Neural progenitor cell (in vitro differentiated cells): ENCODE measurements around the gene SMAD9. TPM values are rescaled to one million over a fixed set of nuclear protein-coding genes. Genes with fewer than 3 reads are reported as not detected.
A peak's percentile ranks its signal among the peaks of the same experiment; 100 is the strongest.

Source experiments
- DNase-seq: peaks from one replicate; pipeline ENCODE4 v3.0.0-alpha.2; 2016; ENCODE audit warnings: low spot score
- H2AFZ ChIP-seq: fragments of 200-600 bp; sonication (generic); replicated peaks from 2 replicates; pipeline ENCODE4 v1.6.1; 2016; ENCODE audit warnings: antibody characterized with exemption
- H3F3A ChIP-seq: fragments of 200-600 bp; sonication (generic); 2 replicates; pipeline ENCODE4 v1.6.1; 2016; ENCODE audit warnings: antibody characterized with exemption, low read depth
- H3K27ac ChIP-seq: fragments of 200-600 bp; sonication (generic); 2 replicates; pipeline ENCODE4 v1.5.1; 2016; ENCODE audit warnings: mild to moderate bottlenecking
- H3K27me3 ChIP-seq: fragments of 200-600 bp; sonication (generic); 2 replicates; pipeline ENCODE4 v1.6.1; 2016; ENCODE audit warnings: mild to moderate bottlenecking, moderate library complexity
- H3K36me3 ChIP-seq: fragments of 200-600 bp; sonication (generic); 2 replicates; pipeline ENCODE4 v1.5.1; 2016
- H3K4me1 ChIP-seq: fragments of 200-600 bp; sonication (generic); 2 replicates; pipeline ENCODE4 v1.6.1; 2016; ENCODE audit warnings: mixed run types
- H3K4me2 ChIP-seq: fragments of 200-600 bp; sonication (generic); 2 replicates; pipeline ENCODE4 v1.6.1; 2016
- H3K4me3 ChIP-seq: fragments of 200-600 bp; sonication (generic); 2 replicates; pipeline ENCODE4 v1.5.1; 2016
- H3K79me2 ChIP-seq: fragments of 200-600 bp; sonication (generic); 2 replicates; pipeline ENCODE4 v1.6.1; 2016; ENCODE audit warnings: low read depth
- H3K9ac ChIP-seq: fragments of 200-600 bp; sonication (generic); 2 replicates; pipeline ENCODE4 v1.6.1; 2016
- H3K9me3 ChIP-seq: fragments of 200-600 bp; sonication (generic); 2 replicates; pipeline ENCODE4 v1.5.1; 2016; ENCODE audit warnings: low read depth
- H4K20me1 ChIP-seq: fragments of 200-600 bp; sonication (generic); 2 replicates; pipeline ENCODE4 v1.6.1; 2016; ENCODE audit warnings: low read depth
- H3K27ac Mint-ChIP-seq: 3 replicates; pipeline ENCODE4 v1.8.0; 2021; ENCODE audit warnings: mixed read lengths
- H3K27me3 Mint-ChIP-seq: 2 replicates; pipeline ENCODE4 v1.8.0; 2022; ENCODE audit warnings: low read depth, mild to moderate bottlenecking, inconsistent platforms, moderate library complexity, mixed read lengths; ENCODE audit not compliant: insufficient read depth
- H3K36me3 Mint-ChIP-seq: 3 replicates; pipeline ENCODE4 v1.8.0; 2021; ENCODE audit warnings: mixed read lengths
- H3K4me1 Mint-ChIP-seq: 3 replicates; pipeline ENCODE4 v1.8.0; 2021; ENCODE audit warnings: mixed read lengths
- H3K4me3 Mint-ChIP-seq: 3 replicates; pipeline ENCODE4 v1.8.0; 2021; ENCODE audit warnings: mild to moderate bottlenecking, moderate library complexity, mixed read lengths
- H3K9me3 Mint-ChIP-seq: 3 replicates; pipeline ENCODE4 v1.8.0; 2020; ENCODE audit warnings: mixed read lengths
- EZH2 ChIP-seq: fragments of 200-600 bp; sonication (generic); IDR thresholded peaks from 2 replicates; pipeline ENCODE4 v1.6.1; 2017; ENCODE audit warnings: antibody characterized with exemption, mild to moderate bottlenecking, moderate library complexity
- EZH2phosphoT487 ChIP-seq: fragments of 200-600 bp; sonication (generic); IDR thresholded peaks from 2 replicates; pipeline ENCODE4 v1.6.1; 2017; ENCODE audit warnings: antibody characterized with exemption
- total RNA-seq: library from RNA; depleted of rRNA; stranded (reverse); fragments of >200 nt; gene quantifications from 2 replicates; pipeline ENCODE4 v1.2.3, GENCODE V29; 2015; ENCODE audit warnings: low replicate concordance
- TF ChIP-seq, protein P1 (sequence below): fragments of 200-600 bp; sonication (generic); IDR thresholded peaks from 2 replicates; pipeline ENCODE4 v1.5.1; 2017; ENCODE audit warnings: antibody characterized with exemption, mild to moderate bottlenecking

Gene SMAD9
- total RNA-seq, 1 donor from 2014 or later, result 1.6 TPM

DNA sequence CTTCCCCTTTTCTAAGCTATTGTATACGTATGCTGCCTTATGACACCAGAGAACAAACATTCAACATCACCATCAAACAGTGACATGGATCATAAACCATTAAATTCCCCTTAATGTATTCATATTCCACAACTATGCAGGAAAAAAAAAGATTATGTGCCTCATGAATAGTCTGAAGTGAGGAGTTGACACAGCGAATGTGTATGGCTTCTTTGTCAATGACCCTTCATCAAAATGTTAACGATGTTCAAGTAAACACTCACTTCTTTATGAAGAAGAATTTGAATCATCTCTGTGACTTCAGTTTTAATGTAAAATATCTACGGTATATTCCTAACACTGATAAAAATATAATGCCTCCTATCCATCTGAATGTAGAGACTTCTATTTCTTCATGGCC lies 44.6 kb downstream of the SMAD9 start:
- Mint-ChIP-seq H3K36me3 (peaks cover 5% of the 10 kb centered on the region), H3K4me3 (no peak overlapping the region), H3K27ac (no peak overlapping the region)

GRCh38 chr13:36872621-36873020 lies 47.4 kb downstream of the SMAD9 start:
- H3K79me2 ChIP-seq, result no peaks in the 10 kb centered on the region
- Mint-ChIP-seq H3K4me1 (no peaks in the 10 kb centered on the region), H3K27ac (no peak overlapping the region), H3K36me3 (peaks cover 8% of the 10 kb centered on the region), H3K4me3 (no peak overlapping the region), H3K27me3 (no peaks in the 10 kb centered on the region), H3K9me3 (no peaks in the 10 kb centered on the region)
- H3F3A ChIP-seq, result no peaks in the 10 kb centered on the region
- H3K36me3 ChIP-seq, result no peaks in the 10 kb centered on the region
- TF ChIP-seq, protein P1, sequence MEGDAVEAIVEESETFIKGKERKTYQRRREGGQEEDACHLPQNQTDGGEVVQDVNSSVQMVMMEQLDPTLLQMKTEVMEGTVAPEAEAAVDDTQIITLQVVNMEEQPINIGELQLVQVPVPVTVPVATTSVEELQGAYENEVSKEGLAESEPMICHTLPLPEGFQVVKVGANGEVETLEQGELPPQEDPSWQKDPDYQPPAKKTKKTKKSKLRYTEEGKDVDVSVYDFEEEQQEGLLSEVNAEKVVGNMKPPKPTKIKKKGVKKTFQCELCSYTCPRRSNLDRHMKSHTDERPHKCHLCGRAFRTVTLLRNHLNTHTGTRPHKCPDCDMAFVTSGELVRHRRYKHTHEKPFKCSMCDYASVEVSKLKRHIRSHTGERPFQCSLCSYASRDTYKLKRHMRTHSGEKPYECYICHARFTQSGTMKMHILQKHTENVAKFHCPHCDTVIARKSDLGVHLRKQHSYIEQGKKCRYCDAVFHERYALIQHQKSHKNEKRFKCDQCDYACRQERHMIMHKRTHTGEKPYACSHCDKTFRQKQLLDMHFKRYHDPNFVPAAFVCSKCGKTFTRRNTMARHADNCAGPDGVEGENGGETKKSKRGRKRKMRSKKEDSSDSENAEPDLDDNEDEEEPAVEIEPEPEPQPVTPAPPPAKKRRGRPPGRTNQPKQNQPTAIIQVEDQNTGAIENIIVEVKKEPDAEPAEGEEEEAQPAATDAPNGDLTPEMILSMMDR, result peak; percentile 7
- TF ChIP-seq EZH2phosphoT487, result no peak
- H3K27me3 ChIP-seq, result no peaks in the 10 kb centered on the region
- H2AFZ ChIP-seq, result peak overlapping the region; percentile 87
- H3K9ac ChIP-seq, result no peak overlapping the region
- no peaks in the 10 kb centered on the region for H3K9me3 ChIP-seq
- no peaks in the 10 kb centered on the region for H3K4me1 ChIP-seq
- DNase-seq, result peak; percentile 38
- no peaks in the 10 kb centered on the region for H4K20me1 ChIP-seq
- no peak overlapping the region for H3K4me3 ChIP-seq
- H3K4me2 ChIP-seq, result no peak overlapping the region
- H3K27ac ChIP-seq, result no peak overlapping the region

More for the DNA sequence above, 44.6 kb downstream of the SMAD9 start:
- Mint-ChIP-seq H3K27me3 (peaks cover 2% of the 10 kb centered on the region), H3K4me1 (no peaks in the 10 kb centered on the region), H3K9me3 (no peaks in the 10 kb centered on the region)
- Histone ChIP-seq H3K4me3 (no peak overlapping the region), H3K36me3 (no peaks in the 10 kb centered on the region), H3K4me2 (no peak overlapping the region), H3K4me1 (no peaks in the 10 kb centered on the region), H3K27ac (no peak overlapping the region), H3F3A (no peaks in the 10 kb centered on the region), H3K9me3 (no peaks in the 10 kb centered on the region), H3K79me2 (no peaks in the 10 kb centered on the region), H3K9ac (no peak overlapping the region), H4K20me1 (no peaks in the 10 kb centered on the region), H3K27me3 (no peaks in the 10 kb centered on the region), H2AFZ (no peak overlapping the region)
- no peak for DNase-seq
- TF ChIP-seq EZH2 (no peak), EZH2phosphoT487 (no peak)
- TF ChIP-seq, protein P1, result no peak

- H3K9me3 Mint-ChIP-seq, result no peaks in the 10 kb centered on the region
- H3K4me1 Mint-ChIP-seq, result no peaks in the 10 kb centered on the region
- Histone ChIP-seq H3K4me2 (no peak overlapping the region), H3K27me3 (no peaks in the 10 kb centered on the region), H3K4me1 (no peaks in the 10 kb centered on the region), H3K9me3 (no peaks in the 10 kb centered on the region), H4K20me1 (no peaks in the 10 kb centered on the region), H3F3A (no peaks in the 10 kb centered on the region), H3K4me3 (no peak overlapping the region), H3K36me3 (no peaks in the 10 kb centered on the region), H2AFZ (no peak overlapping the region), H3K27ac (no peak overlapping the region), H3K79me2 (no peaks in the 10 kb centered on the region), H3K9ac (no peak overlapping the region)
- no peak overlapping the region for H3K27ac Mint-ChIP-seq
- H3K36me3 Mint-ChIP-seq, result peaks cover 9% of the 10 kb centered on the region
- no peak overlapping the region for H3K4me3 Mint-ChIP-seq
- TF ChIP-seq, protein P1, result no peak
- no peak for TF ChIP-seq EZH2
- no peak for DNase-seq
- no peaks in the 10 kb centered on the region for H3K27me3 Mint-ChIP-seq
Observed at GRCh38 chr13:36870050-36870692, 49.9 kb downstream of the SMAD9 start.
